ENCODE results near the gene HPSE2.

GRCh38 chr10:98694883-98695282, 540.8 kb downstream of the HPSE2 start:
- TF ChIP-seq POLR2AphosphoS5 (IDR thresholded peaks at IDR 0.05) (no peak), CTCF (IDR thresholded peaks at IDR 0.05) (no peak)
